ENCODE measurements around the gene SUN2.

The SUN2 gene

GRCh38 chr22:38689651-38690050 is 66.1 kb downstream of the SUN2 start:
- DNase-seq, result no peak

- DNase-seq, result no peak
Observed at GRCh38 chr22:38685761-38686160, 70.0 kb downstream of the SUN2 start.

- no peak for DNase-seq
Observed at GRCh38 chr22:38684895-38685294, 70.9 kb downstream of the SUN2 start.

Measured in NCI-H524 (cell line).